NCI-H1436 treated with DMSO at 0.1 percent for 48 hours (cell line): ENCODE data around the gene PTPN21.
"Not testable (repeated sequence)": the region's sequence is repeated elsewhere in the genome, so short reads cannot be mapped to it uniquely, and the experiment has no call there.

Experiments
- DNase-seq: peaks from one replicate; lab custom pipeline; 2025; lab: John Stamatoyannopoulos, UW

Gene PTPN21

GRCh38 chr14:88551980-88552431, 2.8 kb downstream of the PTPN21 start:
- DNase-seq = no peak

- no peak for DNase-seq
These were observed 3.5 kb downstream of the PTPN21 start for GRCh38 chr14:88551094-88551870.

- DNase-seq = no peak
These were observed 4.7 kb downstream of the PTPN21 start for GRCh38 chr14:88550078-88550477.

GRCh38 chr14:88547386-88547780, 7.4 kb downstream of the PTPN21 start:
- no peak for DNase-seq

GRCh38 chr14:88546621-88547385, 8.0 kb downstream of the PTPN21 start:
- DNase-seq = no peak

- DNase-seq = no peak
These were observed 9.6 kb downstream of the PTPN21 start for GRCh38 chr14:88545256-88545655.

GRCh38 chr14:88542857-88543795, 11.7 kb downstream of the PTPN21 start:
- no peak for DNase-seq

GRCh38 chr14:88541324-88541723, 13.5 kb downstream of the PTPN21 start:
- DNase-seq = no peak

- DNase-seq = no peak
These were observed 19.0 kb downstream of the PTPN21 start for GRCh38 chr14:88535813-88536212.

GRCh38 chr14:88535149-88535548, 19.7 kb downstream of the PTPN21 start:
- DNase-seq = no peak

GRCh38 chr14:88533064-88533602, 21.7 kb downstream of the PTPN21 start:
- no peak for DNase-seq

- not testable (repeated sequence) for DNase-seq
These were observed 24.9 kb downstream of the PTPN21 start for GRCh38 chr14:88529889-88530288.

- no peak for DNase-seq
These were observed 32.4 kb downstream of the PTPN21 start for GRCh38 chr14:88522393-88522792.

GRCh38 chr14:88521818-88522217, 33.0 kb downstream of the PTPN21 start:
- no peak for DNase-seq

- DNase-seq = no peak
These were observed 34.9 kb downstream of the PTPN21 start for GRCh38 chr14:88519907-88520306.

GRCh38 chr14:88518592-88519512, 36.0 kb downstream of the PTPN21 start:
- no peak for DNase-seq

- DNase-seq = no peak
These were observed 37.9 kb downstream of the PTPN21 start for GRCh38 chr14:88516861-88517357.

GRCh38 chr14:88515499-88516221, 39.1 kb downstream of the PTPN21 start:
- DNase-seq = no peak

GRCh38 chr14:88507208-88507607, 47.6 kb downstream of the PTPN21 start:
- no peak for DNase-seq

- DNase-seq = no peak
These were observed 49.2 kb downstream of the PTPN21 start for GRCh38 chr14:88505621-88506020.
